T-cell (primary cell): ENCODE data around the gene LMO4. TPM values are rescaled to one million over a fixed set of nuclear protein-coding genes. Genes with fewer than 3 reads are reported as not detected.
A peak's percentile ranks its signal among the peaks of the same experiment; 100 is the strongest.

ENCODE experiments used
- ATAC-seq, 4 experiments: fragments of 200-7000 bp in 3 of 4; fragments of 150-1000 bp in 1 of 4; cut with Tn5 transposase; replicated peaks in 1 of 4; 1 replicate in 3 of 4; 2 replicates in 1 of 4; pipeline ENCODE4 v1.10.0; 2021; ENCODE audit warnings: moderate library complexity in 3 of 4, mild to moderate bottlenecking in 2 of 4, moderate number of reproducible peaks in 1 of 4
- CTCF ChIA-PET, 2 donors: fragments of 300-600 bp; sonication (Branson Sonifier 250); formaldehyde crosslinking; loops; one replicate each; lab custom pipeline; 2022; ENCODE audit warnings: antibody characterized with exemption in 2 of 2; lab: Charles Lee
- POLR2A ChIA-PET, 2 donors: fragments of 300-600 bp; sonication (Branson Sonifier 250); formaldehyde crosslinking; loops; one replicate each; lab custom pipeline; 2022; ENCODE audit warnings: antibody characterized with exemption in 2 of 2; lab: Charles Lee
- DNase-seq, 35 experiments: peaks; one replicate each; pipeline versions ENCODE4 v3.0.0 to v3.0.0-alpha.2; 2013 to 2023
- H3K27ac ChIP-seq: one replicate; pipeline ENCODE4 v1.5.1; 2013; ENCODE audit warnings: low read length
- H3K27me3 ChIP-seq, 2 experiments: replicated peaks in 1 of 2; 1 replicate in 1 of 2; 2 replicates in 1 of 2; pipeline versions ENCODE4 v1.6.1 to v1.7.0; 2013; ENCODE audit warnings: low read length in 1 of 2, mixed read lengths in 1 of 2; ENCODE audit not compliant: control insufficient read depth in 2 of 2, insufficient read depth in 2 of 2; ENCODE audit errors: extremely low read depth in 1 of 2
- H3K36me3 ChIP-seq, 2 donors: 1 replicate in 1 of 2; 2 replicates in 1 of 2; pipeline versions ENCODE4 v1.6.1 to v1.7.0; 2013; ENCODE audit warnings: low read length in 1 of 2; ENCODE audit not compliant: control insufficient read depth in 2 of 2, insufficient read depth in 1 of 2; ENCODE audit errors: extremely low read depth in 1 of 2
- H3K4me1 ChIP-seq, 2 experiments: 1 replicate in 1 of 2; 2 replicates in 1 of 2; pipeline versions ENCODE4 v1.6.1 to v1.7.0; 2013; ENCODE audit warnings: low read length in 2 of 2, mixed read lengths in 1 of 2; ENCODE audit not compliant: insufficient read depth in 2 of 2, control insufficient read depth in 1 of 2; ENCODE audit errors: extremely low read depth in 1 of 2
- H3K4me3 ChIP-seq, 2 donors: 1 replicate in 1 of 2; 2 replicates in 1 of 2; pipeline versions ENCODE4 v1.5.1 to v1.7.0; 2013; ENCODE audit warnings: mild to moderate bottlenecking in 2 of 2, low read length in 1 of 2, moderate library complexity in 1 of 2; ENCODE audit not compliant: control insufficient read depth in 1 of 2; ENCODE audit errors: extremely low read depth in 1 of 2
- H3K9me3 ChIP-seq: 2 replicates; pipeline ENCODE4 v1.7.0; 2013
- H3K27ac Mint-ChIP-seq, 2 donors: one replicate each; pipeline ENCODE4 v1.8.0; 2020 to 2021; ENCODE audit warnings: mild to moderate bottlenecking in 2 of 2, mixed read lengths in 2 of 2
- H3K27me3 Mint-ChIP-seq, 2 donors: one replicate each; pipeline ENCODE4 v1.8.0; 2021 to 2022; ENCODE audit warnings: mixed read lengths in 2 of 2
- H3K36me3 Mint-ChIP-seq: one replicate; pipeline ENCODE4 v1.8.0; 2021; ENCODE audit warnings: mixed read lengths
- H3K4me1 Mint-ChIP-seq, 3 donors: one replicate each; pipeline ENCODE4 v1.8.0; 2020 to 2022; ENCODE audit warnings: mixed read lengths in 3 of 3, mild to moderate bottlenecking in 1 of 3
- H3K4me3 Mint-ChIP-seq, 3 donors: one replicate each; pipeline ENCODE4 v1.8.0; 2020 to 2022; ENCODE audit warnings: mild to moderate bottlenecking in 3 of 3, mixed read lengths in 3 of 3, moderate library complexity in 3 of 3
- H3K9me3 Mint-ChIP-seq, 3 donors: one replicate each; pipeline ENCODE4 v1.8.0; 2020 to 2022; ENCODE audit warnings: mixed read lengths in 3 of 3
- WGBS: methylation state at CpG from one replicate; pipeline ENCODE4 v1.1.5; 2013; ENCODE audit warnings: missing lambda C conversion rate; ENCODE audit not compliant: insufficient coverage; 5-methylcytosine and 5-hydroxymethylcytosine counted together
- total RNA-seq, 35 experiments: library from RNA in 6 of 35; stranded (reverse) in 6 of 35; fragments of 120-200 nt in 1 of 35; gene quantifications; one replicate each; pipeline versions ENCODE4 v1.2.1 to v1.2.4 and lab custom pipeline; 2013 to 2026

Gene LMO4
- total RNA-seq, 5 donors from 2014 or later (not counting 1 experiment from before 2014, with no cell fraction given) = 14.4 to 26.2 (median 20.2) TPM

DNA sequence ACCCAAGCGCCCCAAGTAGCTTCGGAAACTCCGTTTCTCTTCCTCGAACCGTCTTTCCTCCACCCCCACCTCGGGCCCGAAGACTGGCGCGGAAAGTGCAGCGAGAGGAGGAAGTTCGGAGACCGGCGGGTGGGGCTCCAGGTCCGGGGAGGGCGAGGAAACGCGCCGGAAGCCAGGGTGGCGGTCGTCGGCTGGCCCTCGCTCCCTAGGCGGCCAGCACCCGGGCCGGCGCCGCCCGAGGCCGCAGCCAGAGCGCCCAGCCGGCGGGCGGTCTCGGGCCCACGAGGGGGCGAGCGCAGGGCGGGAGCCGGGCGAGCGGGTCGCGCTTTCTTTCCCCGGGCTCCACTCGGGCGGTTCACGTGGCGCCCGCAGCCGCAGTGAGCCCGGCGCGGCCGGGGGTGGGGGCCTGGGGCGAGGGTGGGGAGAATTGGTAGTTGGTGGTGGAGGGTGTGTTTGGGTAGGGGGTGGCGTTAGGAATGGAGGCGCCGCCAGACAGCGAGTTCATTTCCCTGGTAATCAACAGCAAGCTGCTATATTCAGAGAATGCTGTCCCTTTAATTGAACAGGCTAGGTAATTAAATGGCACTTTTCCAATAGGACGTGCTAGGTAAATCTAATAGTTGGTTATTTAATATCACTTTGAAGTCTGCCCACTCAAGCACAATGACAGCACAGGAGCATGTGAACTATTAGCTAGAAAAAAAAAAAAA, 6.7 kb downstream of the LMO4 start:
- Histone ChIP-seq H3K27me3 (peaks cover 0 to 22% of the 10 kb centered on the region in 2 experiments), H3K27ac (no peak overlapping the region), H3K4me3 (peak overlapping the region; percentile 38 to 55), H3K4me1 (peaks cover 27 to 31% of the 10 kb centered on the region in 2 experiments), H3K36me3 (peaks cover 0 to 11% of the 10 kb centered on the region in 2 donors), H3K9me3 (no peaks in the 10 kb centered on the region)
- Mint-ChIP-seq H3K4me1 (peaks cover 58 to 71% (median 59%) of the 10 kb centered on the region in 3 donors), H3K36me3 (peaks cover 15% of the 10 kb centered on the region), H3K4me3 (peak overlapping the region; percentile 85 to 97 (median 86)), H3K27ac (peak overlapping the region; percentile 81 to 88), H3K9me3 (no peaks in the 10 kb centered on the region), H3K27me3 (peaks cover 0 to 9% of the 10 kb centered on the region in 2 donors)
- POLR2A ChIA-PET = interaction anchor here (0.5 to 0.7 kb wide), 4 partner anchors 36 to 1648 kb away, joined by 3 to 5 read pairs (median 3); no protein-coding TSS in a partner anchor
- ATAC-seq (peak; percentile 42 to 67 (median 58)), DNase-seq (peak in 33 of 35 experiments; percentile 25 to 68 (median 47))
- under 1% methylated on average over 47 of the region's 60 CpGs for WGBS
- CTCF ChIA-PET = interaction anchor here (0.6 to 2.3 kb wide), 8 partner anchors 9 to 837 kb away, joined by 3 to 16 read pairs (median 4); no protein-coding TSS in a partner anchor

DNA sequence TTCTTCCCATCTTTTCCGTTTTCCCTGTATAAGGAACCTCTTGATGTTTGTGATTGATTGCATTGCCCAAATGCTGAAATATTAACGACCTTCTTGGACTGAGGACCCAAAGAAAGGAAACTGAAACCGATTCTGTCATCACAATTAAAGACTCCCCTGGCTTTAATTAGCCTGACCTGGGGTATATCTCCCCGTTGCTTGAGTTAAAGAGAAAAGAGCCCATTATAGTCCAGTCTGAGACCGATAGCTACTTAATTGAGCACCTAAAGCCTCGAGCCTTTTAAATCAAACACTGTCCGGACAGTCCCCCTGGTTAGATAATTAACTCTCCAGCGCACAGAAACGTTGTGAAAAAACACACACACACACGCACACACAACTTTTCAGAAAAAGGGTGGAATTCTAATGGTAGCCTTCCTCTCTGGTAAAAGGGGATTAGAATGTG, 8.0 kb downstream of the LMO4 start:
- no peak for DNase-seq
- Mint-ChIP-seq H3K4me3 (peak overlapping the region in 2 of 3 donors; percentile 17 to 97), H3K27me3 (peaks cover 0 to 9% of the 10 kb centered on the region in 2 donors), H3K4me1 (peaks cover 51 to 61% (median 51%) of the 10 kb centered on the region in 3 donors), H3K27ac (peak overlapping the region in 1 of 2 donors; percentile 29), H3K9me3 (no peaks in the 10 kb centered on the region), H3K36me3 (peaks cover 24% of the 10 kb centered on the region)
- Histone ChIP-seq H3K9me3 (no peaks in the 10 kb centered on the region), H3K4me1 (peaks cover 22 to 26% of the 10 kb centered on the region in 2 experiments), H3K27ac (no peak overlapping the region), H3K27me3 (peaks cover 0 to 16% of the 10 kb centered on the region in 2 experiments), H3K36me3 (peaks cover 0 to 17% of the 10 kb centered on the region in 2 donors), H3K4me3 (no peak overlapping the region)
- ChIA-PET POLR2A (no interaction called here), CTCF (interaction anchor here (0.7 to 2.3 kb wide), 3 partner anchors 11 to 114 kb away, joined by 3 to 16 read pairs (median 6); no protein-coding TSS in a partner anchor)
- 78% methylated on average over 3 of the region's 10 CpGs for WGBS
- ATAC-seq = no peak

DNA sequence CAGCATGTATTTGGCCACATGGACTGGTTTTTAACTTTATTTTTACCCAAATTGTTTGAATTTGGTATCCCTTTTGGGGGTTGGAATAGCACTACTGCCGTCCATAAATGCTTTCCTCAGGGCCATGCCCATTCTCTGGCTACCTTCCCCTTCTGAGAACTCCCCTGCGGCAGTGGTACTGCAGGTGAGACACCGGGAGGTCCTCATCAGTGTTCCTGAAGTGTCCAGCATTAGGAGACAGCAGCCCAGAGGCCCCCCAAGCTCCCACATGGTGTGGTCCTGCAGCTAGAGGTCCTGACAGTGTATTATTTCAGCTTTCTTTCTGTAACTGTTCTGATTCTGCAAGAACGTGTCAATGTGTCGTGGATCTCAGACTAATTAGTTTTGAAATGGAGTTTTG, 8.9 kb downstream of the LMO4 start:
- H3K36me3 Mint-ChIP-seq = peaks cover 30% of the 10 kb centered on the region
- H3K27ac Mint-ChIP-seq = peak overlapping the region in 1 of 2 donors; percentile 9
- POLR2A ChIA-PET = no interaction called here
- H3K4me1 Mint-ChIP-seq = peaks cover 41 to 52% (median 43%) of the 10 kb centered on the region in 3 donors
- CTCF ChIA-PET = interaction anchor here in 1 of 2 donors (0.5 kb wide), 1 partner anchor 21 kb away, joined by 3 read pairs; no protein-coding TSS in a partner anchor
- no peak for DNase-seq
- peaks cover 0 to 10% of the 10 kb centered on the region in 2 experiments for H3K27me3 ChIP-seq
- WGBS = 93% methylated on average over 2 of the region's 5 CpGs
- no peak overlapping the region for H3K4me3 Mint-ChIP-seq
- H3K36me3 ChIP-seq = peaks cover 0 to 23% of the 10 kb centered on the region in 2 donors
- H3K4me3 ChIP-seq = no peak overlapping the region
- no peak for ATAC-seq
- H3K9me3 ChIP-seq = no peaks in the 10 kb centered on the region
- H3K4me1 ChIP-seq = peaks cover 12 to 20% of the 10 kb centered on the region in 2 experiments
- H3K27me3 Mint-ChIP-seq = peaks cover 0 to 11% of the 10 kb centered on the region in 2 donors
- no peaks in the 10 kb centered on the region for H3K9me3 Mint-ChIP-seq
- no peak overlapping the region for H3K27ac ChIP-seq

DNA sequence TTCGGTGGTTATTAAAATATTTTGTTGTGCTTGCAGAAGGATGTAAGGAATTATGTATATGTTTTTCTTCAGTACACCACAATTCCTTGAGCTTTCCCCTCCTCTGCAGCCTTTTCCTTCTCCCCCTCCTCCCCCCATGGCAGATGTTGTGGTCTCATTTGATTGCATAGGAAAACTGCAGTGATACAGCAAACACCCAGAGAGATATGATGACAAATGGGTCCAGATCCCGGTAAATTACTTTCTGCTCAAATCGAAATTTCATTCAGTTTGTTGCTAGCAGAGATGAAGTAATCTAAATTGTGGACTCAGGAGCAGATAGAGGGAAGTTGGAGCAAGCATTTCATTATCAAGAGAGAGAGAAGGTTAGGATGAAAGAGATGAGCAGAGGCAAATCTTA, 9.9 kb downstream of the LMO4 start:
- Mint-ChIP-seq H3K27ac (no peak overlapping the region), H3K9me3 (no peaks in the 10 kb centered on the region), H3K4me1 (peaks cover 32 to 43% (median 34%) of the 10 kb centered on the region in 3 donors), H3K36me3 (peaks cover 34% of the 10 kb centered on the region), H3K27me3 (peaks cover 0 to 8% of the 10 kb centered on the region in 2 donors), H3K4me3 (no peak overlapping the region)
- H3K36me3 ChIP-seq = peaks cover 0 to 26% of the 10 kb centered on the region in 2 donors
- H3K27ac ChIP-seq = no peak overlapping the region
- H3K9me3 ChIP-seq = no peaks in the 10 kb centered on the region
- H3K27me3 ChIP-seq = peaks cover 0 to 10% of the 10 kb centered on the region in 2 experiments
- DNase-seq = no peak
- 83% methylated on average over 2 of the region's 3 CpGs for WGBS
- no peak overlapping the region for H3K4me3 ChIP-seq
- POLR2A ChIA-PET = no interaction called here
- ATAC-seq = no peak
- peaks cover 10 to 12% of the 10 kb centered on the region in 2 experiments for H3K4me1 ChIP-seq
- CTCF ChIA-PET = no interaction called here

DNA sequence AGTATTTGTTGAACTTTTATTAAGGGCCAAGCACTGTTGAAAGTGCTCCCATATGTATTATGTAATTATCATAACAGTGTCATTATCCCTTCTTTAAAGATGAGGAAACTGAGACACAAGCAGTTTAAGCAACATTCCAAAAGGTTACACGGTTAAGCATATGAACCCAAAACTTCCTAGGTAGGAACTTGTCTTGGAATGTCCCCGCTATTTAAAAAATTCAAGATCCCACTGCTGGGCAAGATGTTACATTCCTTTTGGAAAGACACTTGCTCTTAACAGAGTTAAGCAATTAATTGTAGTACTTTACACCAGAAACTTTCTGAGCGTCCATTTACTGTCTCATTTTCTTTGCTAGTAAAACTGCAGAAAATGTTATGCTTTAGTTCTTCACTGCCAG, 15.6 kb downstream of the LMO4 start:
- no peak for ATAC-seq
- Histone ChIP-seq H3K27ac (no peak overlapping the region), H3K9me3 (no peaks in the 10 kb centered on the region), H3K4me1 (peaks cover 0 to 2% of the 10 kb centered on the region in 2 experiments), H3K4me3 (no peak overlapping the region), H3K36me3 (peaks cover 0 to 33% of the 10 kb centered on the region in 2 donors), H3K27me3 (no peaks in the 10 kb centered on the region)
- peaks cover 0 to 6% (median 2%) of the 10 kb centered on the region in 3 donors for H3K4me1 Mint-ChIP-seq
- peaks cover 0 to 2% of the 10 kb centered on the region in 2 donors for H3K27me3 Mint-ChIP-seq
- WGBS = 94% methylated on average over 2 of the region's 3 CpGs
- POLR2A ChIA-PET = interaction anchor here in 1 of 2 donors (1.0 kb wide), 1 partner anchor 25 kb away, joined by 5 read pairs; no protein-coding TSS in a partner anchor
- CTCF ChIA-PET = interaction anchor here in 1 of 2 donors (1.3 kb wide), 1 partner anchor 18 kb away, joined by 5 read pairs; no protein-coding TSS in a partner anchor
- no peak overlapping the region for H3K4me3 Mint-ChIP-seq
- H3K27ac Mint-ChIP-seq = no peak overlapping the region
- no peak for DNase-seq
- H3K36me3 Mint-ChIP-seq = peaks cover 37% of the 10 kb centered on the region
- H3K9me3 Mint-ChIP-seq = no peaks in the 10 kb centered on the region
